Hepatocyte (in vitro differentiated cells): ENCODE measurements around the gene SHPK. TPM values are rescaled to one million over a fixed set of nuclear protein-coding genes. Genes with fewer than 3 reads are reported as not detected.

Source experiments
- DNase-seq: peaks from one replicate; pipeline ENCODE4 v3.0.0-alpha.2; 2016; ENCODE audit warnings: low spot score
- H2AFZ ChIP-seq: fragments of 200-600 bp; sonication (generic); 2 replicates; pipeline ENCODE4 v1.6.0; 2016; ENCODE audit warnings: antibody characterized with exemption, mild to moderate bottlenecking
- H3K27ac ChIP-seq: fragments of 200-600 bp; sonication (generic); 2 replicates; pipeline ENCODE4 v1.5.1; 2016; ENCODE audit warnings: mild to moderate bottlenecking
- H3K27me3 ChIP-seq: fragments of 200-600 bp; sonication (generic); 2 replicates; pipeline ENCODE4 v1.6.1; 2016
- H3K36me3 ChIP-seq: fragments of 200-600 bp; sonication (generic); replicated peaks from 2 replicates; pipeline ENCODE4 v1.5.1; 2016; ENCODE audit warnings: low read depth; ENCODE audit not compliant: insufficient read depth
- H3K4me1 ChIP-seq: fragments of 200-600 bp; sonication (generic); 2 replicates; pipeline ENCODE4 v1.5.1; 2016; ENCODE audit warnings: mild to moderate bottlenecking, moderate library complexity; ENCODE audit not compliant: insufficient read depth
- H3K4me2 ChIP-seq: fragments of 200-600 bp; sonication (generic); 2 replicates; pipeline ENCODE4 v1.6.0; 2016
- H3K4me3 ChIP-seq: fragments of 200-600 bp; sonication (generic); 2 replicates; pipeline ENCODE4 v1.5.1; 2016; ENCODE audit warnings: mild to moderate bottlenecking
- H3K79me2 ChIP-seq: fragments of 200-600 bp; sonication (generic); 2 replicates; pipeline ENCODE4 v1.6.0; 2017; ENCODE audit warnings: mild to moderate bottlenecking
- H3K9me2 ChIP-seq: fragments of 200-600 bp; sonication (generic); replicated peaks from 2 replicates; pipeline ENCODE4 v1.6.0; 2017; ENCODE audit warnings: mild to moderate bottlenecking; ENCODE audit not compliant: insufficient read depth
- H3K9me3 ChIP-seq: fragments of 200-600 bp; sonication (generic); 2 replicates; pipeline ENCODE4 v1.5.1; 2016; ENCODE audit warnings: low read depth, mild to moderate bottlenecking
- H4K20me1 ChIP-seq: fragments of 200-600 bp; sonication (generic); 2 replicates; pipeline ENCODE4 v1.6.0; 2016; ENCODE audit warnings: mild to moderate bottlenecking; ENCODE audit not compliant: insufficient read depth, poor library complexity, severe bottlenecking
- EZH2 ChIP-seq: fragments of 200-600 bp; sonication (generic); IDR thresholded peaks from 2 replicates; pipeline ENCODE4 v1.6.1; 2016; ENCODE audit warnings: antibody characterized with exemption, mild to moderate bottlenecking, borderline replicate concordance
- EZH2phosphoT487 ChIP-seq: fragments of 200-600 bp; sonication (generic); IDR thresholded peaks from one replicate; pipeline ENCODE4 v1.6.1; 2018; ENCODE audit warnings: antibody characterized with exemption, mild to moderate bottlenecking, low read depth, moderate library complexity; ENCODE audit not compliant: unreplicated experiment, severe bottlenecking
- WGBS: methylation state at CpG from one replicate; pipeline ENCODE4 v1.1.6; 2016; ENCODE audit warnings: low lambda C conversion rate; ENCODE audit errors: missing lambda C conversion rate; 5-methylcytosine and 5-hydroxymethylcytosine counted together
- polyA plus RNA-seq: library from polyadenylated mRNA; unstranded; fragments of >200 nt; fragmentation: Nextera tagmentation; extraction: Ambion mirVana; gene quantifications from 2 replicates; pipeline ENCODE4 v1.2.1, GENCODE V29; 2016
- total RNA-seq: library from RNA; depleted of rRNA; stranded (reverse); fragments of >200 nt; gene quantifications from 2 replicates; pipeline ENCODE4 v1.2.3, GENCODE V29; 2014
- TF ChIP-seq, protein P1 (sequence below): fragments of 200-600 bp; sonication (generic); IDR thresholded peaks from 2 replicates; pipeline ENCODE4 v1.5.1; 2016; ENCODE audit warnings: antibody characterized with exemption, mild to moderate bottlenecking; ENCODE audit not compliant: poor library complexity

The SHPK gene
- total and polyA plus RNA-seq, 2 experiments from 2014 or later = 9.1 to 14.1 TPM

DNA sequence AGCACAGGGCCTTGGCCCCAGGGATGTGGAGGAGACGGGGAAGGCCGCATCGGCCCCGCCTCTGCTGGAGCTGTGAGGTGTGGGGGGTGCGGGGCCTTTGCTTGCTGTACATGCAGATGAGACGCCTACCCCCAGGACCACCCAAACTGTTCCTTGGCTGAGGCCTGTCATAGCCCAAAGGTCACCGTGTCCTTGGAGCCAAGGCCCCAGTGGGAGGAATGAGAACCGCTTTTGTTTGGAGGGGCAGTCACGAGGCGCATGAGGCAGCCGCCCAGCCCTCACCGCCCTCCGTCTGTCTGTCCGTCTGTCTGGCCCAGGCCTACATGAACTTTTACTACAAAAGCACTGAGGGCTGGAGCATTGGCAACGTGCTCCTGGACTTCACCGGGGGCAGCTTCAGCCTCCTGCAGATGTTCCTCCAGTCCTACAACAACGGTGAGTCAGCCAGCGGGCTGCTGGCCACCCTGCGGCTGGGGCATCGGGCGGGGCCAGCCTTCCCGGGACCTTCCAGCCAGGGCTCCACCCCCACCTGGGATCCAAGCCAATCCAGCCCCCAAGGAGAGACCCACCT, 23.6 kb upstream of the SHPK start:
- H4K20me1 ChIP-seq = peaks cover 4% of the 10 kb centered on the region
- no peaks in the 10 kb centered on the region for H3K9me3 ChIP-seq
- no peak overlapping the region for H2AFZ ChIP-seq
- peak; percentile 86 for DNase-seq
- no peaks in the 10 kb centered on the region for H3K79me2 ChIP-seq
- H3K4me2 ChIP-seq = no peak overlapping the region
- no peak overlapping the region for H3K4me3 ChIP-seq
- TF ChIP-seq EZH2 (no peak), EZH2phosphoT487 (no peak)
- TF ChIP-seq, protein P1, sequence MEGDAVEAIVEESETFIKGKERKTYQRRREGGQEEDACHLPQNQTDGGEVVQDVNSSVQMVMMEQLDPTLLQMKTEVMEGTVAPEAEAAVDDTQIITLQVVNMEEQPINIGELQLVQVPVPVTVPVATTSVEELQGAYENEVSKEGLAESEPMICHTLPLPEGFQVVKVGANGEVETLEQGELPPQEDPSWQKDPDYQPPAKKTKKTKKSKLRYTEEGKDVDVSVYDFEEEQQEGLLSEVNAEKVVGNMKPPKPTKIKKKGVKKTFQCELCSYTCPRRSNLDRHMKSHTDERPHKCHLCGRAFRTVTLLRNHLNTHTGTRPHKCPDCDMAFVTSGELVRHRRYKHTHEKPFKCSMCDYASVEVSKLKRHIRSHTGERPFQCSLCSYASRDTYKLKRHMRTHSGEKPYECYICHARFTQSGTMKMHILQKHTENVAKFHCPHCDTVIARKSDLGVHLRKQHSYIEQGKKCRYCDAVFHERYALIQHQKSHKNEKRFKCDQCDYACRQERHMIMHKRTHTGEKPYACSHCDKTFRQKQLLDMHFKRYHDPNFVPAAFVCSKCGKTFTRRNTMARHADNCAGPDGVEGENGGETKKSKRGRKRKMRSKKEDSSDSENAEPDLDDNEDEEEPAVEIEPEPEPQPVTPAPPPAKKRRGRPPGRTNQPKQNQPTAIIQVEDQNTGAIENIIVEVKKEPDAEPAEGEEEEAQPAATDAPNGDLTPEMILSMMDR = no peak
- peak overlapping the region; percentile 85 for H3K27ac ChIP-seq
- H3K36me3 ChIP-seq = no peaks in the 10 kb centered on the region
- H3K9me2 ChIP-seq = no peaks in the 10 kb centered on the region
- H3K4me1 ChIP-seq = peaks cover 19% of the 10 kb centered on the region
- no peaks in the 10 kb centered on the region for H3K27me3 ChIP-seq
- WGBS = 64% methylated on average over 21 of the region's 22 CpGs

DNA sequence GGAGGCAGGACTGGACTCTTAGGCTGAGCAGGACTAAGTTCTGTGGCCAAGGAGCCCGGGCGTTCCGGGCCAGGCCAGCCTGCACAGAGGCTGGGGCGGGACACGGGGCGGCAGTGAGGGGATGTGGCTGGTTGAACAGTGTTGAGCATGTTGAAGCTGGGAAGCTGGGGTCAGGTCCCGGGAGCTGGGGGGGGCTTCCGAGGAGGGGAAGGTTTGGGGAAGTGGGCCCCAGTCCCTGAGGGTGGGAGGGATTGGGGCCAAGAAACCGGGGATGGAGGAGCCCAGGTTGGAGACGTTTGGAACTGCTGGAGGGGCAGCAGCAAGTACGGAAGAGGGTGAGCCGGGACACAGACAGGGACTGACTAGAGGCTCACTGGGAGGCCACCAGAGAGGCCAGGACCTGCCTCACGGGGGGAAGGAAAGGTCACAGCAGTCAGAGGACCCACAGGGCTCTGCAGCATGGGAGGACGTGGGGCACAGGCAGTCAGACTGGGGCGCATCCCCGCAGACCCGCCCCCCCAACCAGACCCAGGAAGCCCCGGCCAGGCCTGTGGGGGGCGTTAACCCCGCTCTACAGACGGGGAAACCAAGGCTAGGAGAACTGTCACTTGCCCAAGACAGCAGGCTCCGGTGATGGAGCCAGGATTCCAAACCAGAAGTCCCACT, 22.9 kb upstream of the SHPK start:
- WGBS = 86% methylated on average over 18 of the region's 22 CpGs
- no peak for DNase-seq

DNA sequence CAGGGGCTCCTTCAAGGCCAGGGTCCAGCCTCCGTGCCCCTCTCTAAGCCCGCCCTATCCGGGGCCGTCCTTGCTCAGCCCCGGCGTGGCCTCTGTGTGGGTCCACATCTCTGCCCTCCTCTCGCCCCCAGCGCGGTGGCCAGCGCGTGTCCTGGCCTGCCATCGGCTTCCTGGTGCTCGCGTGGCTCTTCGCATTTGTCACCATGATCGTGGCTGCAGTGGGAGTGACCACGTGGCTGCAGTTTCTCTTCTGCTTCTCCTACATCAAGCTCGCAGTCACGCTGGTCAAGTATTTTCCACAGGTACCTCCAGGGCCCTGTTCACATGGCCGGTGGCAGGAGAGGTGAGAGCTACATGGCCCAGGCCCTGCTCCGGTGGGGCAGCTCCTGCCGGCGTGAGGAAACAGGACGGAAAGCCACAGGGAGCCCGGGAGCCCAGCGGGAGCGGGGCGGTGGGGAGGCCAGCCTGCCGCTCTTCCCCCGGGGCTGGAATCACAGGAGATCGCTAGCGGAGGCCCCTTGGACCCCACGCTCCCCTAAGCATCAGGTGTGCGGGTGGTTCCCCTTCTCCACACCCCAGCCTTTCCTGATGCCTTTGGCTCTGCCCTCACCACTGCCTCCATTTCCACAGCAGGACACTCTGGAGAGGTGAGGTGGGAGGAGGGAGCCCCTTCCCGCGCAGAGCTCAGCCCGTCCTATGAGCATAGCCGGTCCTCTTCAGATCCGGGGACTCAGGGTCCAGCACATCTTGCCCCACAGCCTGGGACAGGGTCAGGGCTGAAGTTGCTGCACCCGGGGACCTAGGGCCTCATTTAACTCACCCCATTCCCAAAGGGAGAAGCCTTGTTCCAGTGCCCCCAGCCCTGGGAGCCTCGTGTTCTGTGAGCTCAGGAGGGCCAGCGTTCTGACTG, 22.1 kb upstream of the SHPK start:
- no peaks in the 10 kb centered on the region for H4K20me1 ChIP-seq
- no peaks in the 10 kb centered on the region for H3K9me3 ChIP-seq
- no peaks in the 10 kb centered on the region for H3K9me2 ChIP-seq
- H3K27ac ChIP-seq = no peak overlapping the region
- no peak overlapping the region for H2AFZ ChIP-seq
- no peaks in the 10 kb centered on the region for H3K27me3 ChIP-seq
- H3K4me2 ChIP-seq = no peak overlapping the region
- no peak for DNase-seq
- no peaks in the 10 kb centered on the region for H3K36me3 ChIP-seq
- no peak overlapping the region for H3K4me3 ChIP-seq
- H3K4me1 ChIP-seq = peaks cover 19% of the 10 kb centered on the region
- no peak for TF ChIP-seq EZH2phosphoT487
- TF ChIP-seq, protein P1 = no peak
- no peak for TF ChIP-seq EZH2
- H3K79me2 ChIP-seq = no peaks in the 10 kb centered on the region
- WGBS = 91% methylated on average over 42 of the region's 42 CpGs

More for the DNA sequence above, 22.9 kb upstream of the SHPK start:
- Histone ChIP-seq H4K20me1 (no peaks in the 10 kb centered on the region), H3K4me2 (no peak overlapping the region), H3K4me3 (no peak overlapping the region), H2AFZ (no peak overlapping the region), H3K9me2 (no peaks in the 10 kb centered on the region), H3K9me3 (no peaks in the 10 kb centered on the region), H3K4me1 (peaks cover 19% of the 10 kb centered on the region), H3K79me2 (no peaks in the 10 kb centered on the region), H3K27me3 (no peaks in the 10 kb centered on the region), H3K27ac (peak overlapping the region; percentile 85), H3K36me3 (no peaks in the 10 kb centered on the region)
- TF ChIP-seq EZH2 (no peak), EZH2phosphoT487 (no peak)
- TF ChIP-seq, protein P1 = no peak
